ENCODE measurements around the gene RNF144A. TPM values are rescaled to one million over a fixed set of nuclear protein-coding genes. Genes with fewer than 3 reads are reported as not detected.

The RNF144A gene
- total RNA-seq, 1 donor from 2014 or later: 23.5 TPM

DNA sequence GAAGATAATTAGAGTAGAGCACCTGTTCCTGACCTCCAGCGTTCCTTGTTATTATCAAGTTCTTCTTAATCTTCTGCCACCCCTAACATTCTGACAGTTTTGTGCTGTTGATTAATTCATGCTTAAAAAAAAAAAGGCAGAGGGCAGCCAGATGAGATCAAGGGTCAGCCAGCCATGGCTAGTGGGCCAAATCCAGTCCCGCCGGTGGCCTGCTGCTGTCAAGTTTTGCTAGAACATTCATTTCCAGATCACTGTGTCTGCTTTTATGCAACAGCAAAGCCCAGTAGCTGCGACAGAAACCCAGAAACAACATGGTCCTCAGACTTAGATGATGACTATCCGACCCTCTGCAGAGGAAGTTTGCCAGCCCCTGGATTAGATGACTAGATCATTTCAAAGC, 101.6 kb downstream of the RNF144A start:
- Histone ChIP-seq H3K36me3 (ENCODE audit: control insufficient read depth, insufficient read depth, low read length) (no peaks in the 10 kb centered on the region), H3K27me3 (ENCODE audit: control insufficient read depth, insufficient read depth, low read length) (no peaks in the 10 kb centered on the region), H3K4me3 (ENCODE audit: low read depth, low read length) (no peak overlapping the region)
- TF ChIP-seq, protein P1, sequence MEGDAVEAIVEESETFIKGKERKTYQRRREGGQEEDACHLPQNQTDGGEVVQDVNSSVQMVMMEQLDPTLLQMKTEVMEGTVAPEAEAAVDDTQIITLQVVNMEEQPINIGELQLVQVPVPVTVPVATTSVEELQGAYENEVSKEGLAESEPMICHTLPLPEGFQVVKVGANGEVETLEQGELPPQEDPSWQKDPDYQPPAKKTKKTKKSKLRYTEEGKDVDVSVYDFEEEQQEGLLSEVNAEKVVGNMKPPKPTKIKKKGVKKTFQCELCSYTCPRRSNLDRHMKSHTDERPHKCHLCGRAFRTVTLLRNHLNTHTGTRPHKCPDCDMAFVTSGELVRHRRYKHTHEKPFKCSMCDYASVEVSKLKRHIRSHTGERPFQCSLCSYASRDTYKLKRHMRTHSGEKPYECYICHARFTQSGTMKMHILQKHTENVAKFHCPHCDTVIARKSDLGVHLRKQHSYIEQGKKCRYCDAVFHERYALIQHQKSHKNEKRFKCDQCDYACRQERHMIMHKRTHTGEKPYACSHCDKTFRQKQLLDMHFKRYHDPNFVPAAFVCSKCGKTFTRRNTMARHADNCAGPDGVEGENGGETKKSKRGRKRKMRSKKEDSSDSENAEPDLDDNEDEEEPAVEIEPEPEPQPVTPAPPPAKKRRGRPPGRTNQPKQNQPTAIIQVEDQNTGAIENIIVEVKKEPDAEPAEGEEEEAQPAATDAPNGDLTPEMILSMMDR (IDR thresholded peaks at IDR 0.05; ENCODE audit: insufficient read depth, low read length, poor library complexity, severe bottlenecking): no peak
- DNase-seq (ENCODE audit: low read depth): no peak

DNA sequence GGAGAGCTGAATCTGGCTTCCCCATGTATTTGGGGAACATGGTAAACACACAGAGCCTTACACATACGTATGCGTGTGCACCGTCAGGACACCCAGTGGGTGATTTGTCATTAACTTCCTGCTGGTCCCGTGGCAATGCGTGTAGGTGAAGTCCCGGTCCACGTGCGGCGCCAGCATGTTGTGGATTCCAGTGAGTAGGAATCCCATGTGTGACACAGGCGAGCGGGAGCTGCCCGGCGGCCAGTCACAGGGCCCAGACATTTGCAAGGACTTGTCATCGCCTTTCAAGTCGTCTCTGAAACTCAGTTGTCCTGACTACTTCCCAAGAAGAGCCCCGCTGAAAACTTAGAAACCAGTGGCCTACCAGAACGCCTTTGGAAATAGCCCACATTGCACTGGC, 102.0 kb downstream of the RNF144A start:
- H3K36me3 ChIP-seq (ENCODE audit: control insufficient read depth, insufficient read depth, low read length): no peaks in the 10 kb centered on the region
- H3K27me3 ChIP-seq (ENCODE audit: control insufficient read depth, insufficient read depth, low read length): no peaks in the 10 kb centered on the region
- no peak overlapping the region for H3K4me3 ChIP-seq (ENCODE audit: low read depth, low read length)
- TF ChIP-seq, protein P1 (IDR thresholded peaks at IDR 0.05; ENCODE audit: insufficient read depth, low read length, poor library complexity, severe bottlenecking): no peak
- no peak for DNase-seq (ENCODE audit: low read depth)

DNA sequence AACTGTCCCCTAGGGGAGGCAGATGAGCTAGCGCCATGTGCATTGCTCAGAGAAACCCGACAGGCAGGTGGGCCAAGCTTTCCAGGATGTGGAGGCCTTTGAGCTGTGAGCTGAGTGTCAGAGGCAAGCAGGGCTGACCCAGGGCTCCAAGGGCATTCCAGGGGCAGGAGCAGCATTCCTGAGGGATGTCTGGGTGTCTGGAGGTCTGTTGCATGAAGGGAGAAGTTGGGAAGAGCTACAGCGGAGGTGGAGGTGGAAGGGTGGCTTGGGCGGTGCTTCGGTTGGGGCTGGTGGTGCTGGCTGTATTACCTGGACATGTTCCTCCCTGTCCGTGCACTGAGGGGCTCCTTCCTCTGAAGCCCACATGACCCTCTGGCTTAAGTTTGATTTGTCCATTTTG, 102.8 kb downstream of the RNF144A start:
- no peak overlapping the region for H3K4me3 ChIP-seq (ENCODE audit: low read depth, low read length)
- no peak for DNase-seq (ENCODE audit: low read depth)
- H3K36me3 ChIP-seq (ENCODE audit: control insufficient read depth, insufficient read depth, low read length): no peaks in the 10 kb centered on the region
- TF ChIP-seq, protein P1 (IDR thresholded peaks at IDR 0.05; ENCODE audit: insufficient read depth, low read length, poor library complexity, severe bottlenecking): no peak
- H3K27me3 ChIP-seq (ENCODE audit: control insufficient read depth, insufficient read depth, low read length): no peaks in the 10 kb centered on the region

DNA sequence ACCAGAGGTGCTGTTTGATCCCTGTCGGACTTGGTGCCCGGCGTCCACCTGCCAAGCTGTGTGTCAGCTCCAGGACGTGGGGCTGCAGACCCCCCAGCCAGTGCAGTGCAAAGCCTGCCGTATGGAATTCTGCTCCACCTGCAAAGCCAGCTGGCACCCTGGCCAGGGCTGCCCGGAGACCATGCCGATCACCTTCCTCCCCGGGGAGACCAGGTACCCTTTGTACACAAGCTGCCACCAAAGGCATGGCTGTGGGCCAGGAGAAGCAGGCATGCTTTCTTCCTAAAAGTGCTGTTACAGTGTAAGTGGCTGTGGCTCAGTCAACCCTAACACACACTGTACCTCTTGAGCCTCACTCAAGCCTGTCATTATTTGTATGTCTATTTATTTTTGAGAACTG, 103.3 kb downstream of the RNF144A start:
- H3K36me3 ChIP-seq (ENCODE audit: control insufficient read depth, insufficient read depth, low read length): no peaks in the 10 kb centered on the region
- DNase-seq (ENCODE audit: low read depth): no peak
- no peaks in the 10 kb centered on the region for H3K27me3 ChIP-seq (ENCODE audit: control insufficient read depth, insufficient read depth, low read length)
- no peak overlapping the region for H3K4me3 ChIP-seq (ENCODE audit: low read depth, low read length)
- TF ChIP-seq, protein P1 (IDR thresholded peaks at IDR 0.05; ENCODE audit: insufficient read depth, low read length, poor library complexity, severe bottlenecking): no peak

DNA sequence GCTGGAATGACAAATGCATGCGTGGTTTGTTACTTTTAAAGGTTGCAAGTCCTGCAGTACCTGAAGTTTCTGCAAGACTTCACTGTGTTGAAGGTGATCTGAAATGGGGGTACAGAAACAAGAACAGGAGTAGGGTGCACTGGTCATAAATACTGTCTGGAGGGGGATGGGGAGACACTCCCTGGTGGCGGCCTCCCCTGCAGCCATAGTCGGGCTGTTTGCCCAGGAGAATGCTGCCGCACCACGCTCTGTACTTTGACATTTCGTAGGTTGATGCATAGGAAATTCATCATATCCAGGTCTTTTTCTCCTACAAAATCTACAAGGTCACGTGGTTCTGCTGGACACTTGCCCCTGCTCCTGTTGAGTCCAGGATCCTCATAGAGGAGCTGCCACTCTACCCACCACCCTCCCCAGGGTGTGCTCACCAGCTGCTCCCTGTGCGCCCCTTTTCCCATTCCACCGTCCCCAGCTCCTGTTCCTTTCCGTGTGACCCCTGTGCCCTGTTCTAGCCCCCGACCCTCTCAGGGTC, 103.8 kb downstream of the RNF144A start:
- DNase-seq (ENCODE audit: low read depth): no peak
- TF ChIP-seq, protein P1 (IDR thresholded peaks at IDR 0.05; ENCODE audit: insufficient read depth, low read length, poor library complexity, severe bottlenecking): no peak
- H3K36me3 ChIP-seq (ENCODE audit: control insufficient read depth, insufficient read depth, low read length): no peaks in the 10 kb centered on the region
- H3K4me3 ChIP-seq (ENCODE audit: low read depth, low read length): no peak overlapping the region
- H3K27me3 ChIP-seq (ENCODE audit: control insufficient read depth, insufficient read depth, low read length): no peaks in the 10 kb centered on the region
